Stimulated activated CD4-positive, alpha-beta T cell treated with anti-CD3 and anti-CD28 coated beads, TNF-alpha, amount 100 ng/mL, for 1 hour (primary cell): ENCODE measurements around the gene PRSS37.

Source experiments
- DNase-seq, 3 donors: peaks; one replicate each; pipeline ENCODE4 v3.0.0-alpha.2; 2020; ENCODE audit warnings: low read depth in 3 of 3, low spot score in 1 of 3

Gene PRSS37

GRCh38 chr7:141788296-141788695 is 53.0 kb downstream of the PRSS37 start:
- DNase-seq: no peak
